ENCODE data around the gene FLT3LG.

FLT3LG gene

GRCh38 chr19:49473868-49474541, at the start of gene FLT3LG:
FLT3LG (plus strand) TSS chr19:49474215; CDS start chr19:49474640, 425 bp downstream.
- peak within 1 kb of the TSS; percentile 77 for H3K27ac ChIP-seq (ENCODE audit: low read length)
- peaks cover 7 to 8% of the 10 kb centered on the region in 2 donors for H3K4me1 ChIP-seq (ENCODE audit: control insufficient read depth in 1 of 2, insufficient read depth in 2 of 2, low read length in 2 of 2)
- no peaks in the 10 kb centered on the region for H3K9me3 ChIP-seq (ENCODE audit: control insufficient read depth in 1 of 2, low read length in 2 of 2)
- peak within 1 kb of the TSS; percentile 72 to 75 for H3K4me3 ChIP-seq (ENCODE audit: low read depth in 1 of 2, low read length in 2 of 2)
- H3K36me3 ChIP-seq (ENCODE audit: control insufficient read depth in 1 of 2, insufficient read depth in 2 of 2, low read length in 2 of 2): no peaks in the 10 kb centered on the region
- no peaks in the 10 kb centered on the region for H3K27me3 ChIP-seq (ENCODE audit: low read depth, low read length)

- Histone ChIP-seq H3K4me1 (ENCODE audit: control insufficient read depth in 1 of 2, insufficient read depth in 2 of 2, low read length in 2 of 2) (peaks cover 0 to 35% of the 10 kb centered on the region in 2 donors), H3K36me3 (ENCODE audit: control insufficient read depth in 1 of 2, insufficient read depth in 2 of 2, low read length in 2 of 2) (no peaks in the 10 kb centered on the region), H3K27me3 (ENCODE audit: low read depth, low read length) (peaks cover 81% of the 10 kb centered on the region), H3K27ac (ENCODE audit: low read length) (no peak within 1 kb of the TSS), H3K9me3 (ENCODE audit: control insufficient read depth in 1 of 2, low read length in 2 of 2) (no peaks in the 10 kb centered on the region), H3K4me3 (ENCODE audit: low read depth in 1 of 2, low read length in 2 of 2) (no peak within 1 kb of the TSS)
Observed at GRCh38 chr19:49425178-49425577, 48.8 kb upstream of the FLT3LG start, which contains the start of gene GFY. GFY (plus strand) TSS chr19:49425388; CDS start chr19:49426431, 1,043 bp downstream.

GRCh38 chr19:49425922-49426592, 48.0 kb upstream of the FLT3LG start:
- H3K4me3 ChIP-seq (ENCODE audit: low read depth in 1 of 2, low read length in 2 of 2): no peak overlapping the region
- peaks cover 82% of the 10 kb centered on the region for H3K27me3 ChIP-seq (ENCODE audit: low read depth, low read length)
- no peak overlapping the region for H3K27ac ChIP-seq (ENCODE audit: low read length)
- H3K9me3 ChIP-seq (ENCODE audit: control insufficient read depth in 1 of 2, low read length in 2 of 2): no peaks in the 10 kb centered on the region
- H3K4me1 ChIP-seq (ENCODE audit: control insufficient read depth in 1 of 2, insufficient read depth in 2 of 2, low read length in 2 of 2): peaks cover 0 to 34% of the 10 kb centered on the region in 2 donors
- no peaks in the 10 kb centered on the region for H3K36me3 ChIP-seq (ENCODE audit: control insufficient read depth in 1 of 2, insufficient read depth in 2 of 2, low read length in 2 of 2)

- Histone ChIP-seq H3K4me1 (ENCODE audit: control insufficient read depth in 1 of 2, insufficient read depth in 2 of 2, low read length in 2 of 2) (peaks cover 0 to 27% of the 10 kb centered on the region in 2 donors), H3K4me3 (ENCODE audit: low read depth in 1 of 2, low read length in 2 of 2) (no peak overlapping the region), H3K36me3 (ENCODE audit: control insufficient read depth in 1 of 2, insufficient read depth in 2 of 2, low read length in 2 of 2) (no peaks in the 10 kb centered on the region), H3K27me3 (ENCODE audit: low read depth, low read length) (peaks cover 78% of the 10 kb centered on the region), H3K9me3 (ENCODE audit: control insufficient read depth in 1 of 2, low read length in 2 of 2) (no peaks in the 10 kb centered on the region), H3K27ac (ENCODE audit: low read length) (no peak overlapping the region)
Observed at GRCh38 chr19:49427339-49427738, 46.7 kb upstream of the FLT3LG start.

- H3K4me3 ChIP-seq (ENCODE audit: low read depth in 1 of 2, low read length in 2 of 2): no peak overlapping the region
- no peaks in the 10 kb centered on the region for H3K9me3 ChIP-seq (ENCODE audit: control insufficient read depth in 1 of 2, low read length in 2 of 2)
- no peaks in the 10 kb centered on the region for H3K36me3 ChIP-seq (ENCODE audit: control insufficient read depth in 1 of 2, insufficient read depth in 2 of 2, low read length in 2 of 2)
- H3K27me3 ChIP-seq (ENCODE audit: low read depth, low read length): peaks cover 71% of the 10 kb centered on the region
- H3K4me1 ChIP-seq (ENCODE audit: control insufficient read depth in 1 of 2, insufficient read depth in 2 of 2, low read length in 2 of 2): peaks cover 0 to 21% of the 10 kb centered on the region in 2 donors
- H3K27ac ChIP-seq (ENCODE audit: low read length): no peak overlapping the region
Observed at GRCh38 chr19:49427855-49428546, 46.0 kb upstream of the FLT3LG start.

- H3K9me3 ChIP-seq (ENCODE audit: control insufficient read depth in 1 of 2, low read length in 2 of 2): no peaks in the 10 kb centered on the region
- peaks cover 70% of the 10 kb centered on the region for H3K27me3 ChIP-seq (ENCODE audit: low read depth, low read length)
- no peaks in the 10 kb centered on the region for H3K36me3 ChIP-seq (ENCODE audit: control insufficient read depth in 1 of 2, insufficient read depth in 2 of 2, low read length in 2 of 2)
- no peak overlapping the region for H3K4me3 ChIP-seq (ENCODE audit: low read depth in 1 of 2, low read length in 2 of 2)
- no peak overlapping the region for H3K27ac ChIP-seq (ENCODE audit: low read length)
- peaks cover 0 to 15% of the 10 kb centered on the region in 2 donors for H3K4me1 ChIP-seq (ENCODE audit: control insufficient read depth in 1 of 2, insufficient read depth in 2 of 2, low read length in 2 of 2)
Observed at GRCh38 chr19:49428547-49429451, 45.2 kb upstream of the FLT3LG start.

- no peaks in the 10 kb centered on the region for H3K36me3 ChIP-seq (ENCODE audit: control insufficient read depth in 1 of 2, insufficient read depth in 2 of 2, low read length in 2 of 2)
- H3K4me1 ChIP-seq (ENCODE audit: control insufficient read depth in 1 of 2, insufficient read depth in 2 of 2, low read length in 2 of 2): peaks cover 0 to 15% of the 10 kb centered on the region in 2 donors
- H3K4me3 ChIP-seq (ENCODE audit: low read depth in 1 of 2, low read length in 2 of 2): no peak overlapping the region
- peaks cover 62% of the 10 kb centered on the region for H3K27me3 ChIP-seq (ENCODE audit: low read depth, low read length)
- no peak overlapping the region for H3K27ac ChIP-seq (ENCODE audit: low read length)
- H3K9me3 ChIP-seq (ENCODE audit: control insufficient read depth in 1 of 2, low read length in 2 of 2): no peaks in the 10 kb centered on the region
Observed at GRCh38 chr19:49430172-49430677, 43.8 kb upstream of the FLT3LG start.

GRCh38 chr19:49430678-49431329, 43.2 kb upstream of the FLT3LG start:
- peaks cover 0 to 15% of the 10 kb centered on the region in 2 donors for H3K4me1 ChIP-seq (ENCODE audit: control insufficient read depth in 1 of 2, insufficient read depth in 2 of 2, low read length in 2 of 2)
- H3K4me3 ChIP-seq (ENCODE audit: low read depth in 1 of 2, low read length in 2 of 2): no peak overlapping the region
- no peaks in the 10 kb centered on the region for H3K36me3 ChIP-seq (ENCODE audit: control insufficient read depth in 1 of 2, insufficient read depth in 2 of 2, low read length in 2 of 2)
- peaks cover 61% of the 10 kb centered on the region for H3K27me3 ChIP-seq (ENCODE audit: low read depth, low read length)
- no peaks in the 10 kb centered on the region for H3K9me3 ChIP-seq (ENCODE audit: control insufficient read depth in 1 of 2, low read length in 2 of 2)
- no peak overlapping the region for H3K27ac ChIP-seq (ENCODE audit: low read length)

- H3K27ac ChIP-seq (ENCODE audit: low read length): no peak overlapping the region
- H3K27me3 ChIP-seq (ENCODE audit: low read depth, low read length): peaks cover 61% of the 10 kb centered on the region
- H3K4me1 ChIP-seq (ENCODE audit: control insufficient read depth in 1 of 2, insufficient read depth in 2 of 2, low read length in 2 of 2): peaks cover 0 to 11% of the 10 kb centered on the region in 2 donors
- H3K9me3 ChIP-seq (ENCODE audit: control insufficient read depth in 1 of 2, low read length in 2 of 2): no peaks in the 10 kb centered on the region
- H3K36me3 ChIP-seq (ENCODE audit: control insufficient read depth in 1 of 2, insufficient read depth in 2 of 2, low read length in 2 of 2): no peaks in the 10 kb centered on the region
- no peak overlapping the region for H3K4me3 ChIP-seq (ENCODE audit: low read depth in 1 of 2, low read length in 2 of 2)
Observed at GRCh38 chr19:49431330-49431749, 42.7 kb upstream of the FLT3LG start.

Measured in muscle layer of duodenum (tissue), 2 donors.